ENCODE data around the gene KDM2A.
A peak's percentile ranks its signal among the peaks of the same experiment; 100 is the strongest.

KDM2A gene

GRCh38 chr11:67082071-67082791 lies 36.8 kb upstream of the KDM2A start:
- peak; percentile 39 for DNase-seq (ENCODE audit: low read depth)
- TF ChIP-seq, protein P1, sequence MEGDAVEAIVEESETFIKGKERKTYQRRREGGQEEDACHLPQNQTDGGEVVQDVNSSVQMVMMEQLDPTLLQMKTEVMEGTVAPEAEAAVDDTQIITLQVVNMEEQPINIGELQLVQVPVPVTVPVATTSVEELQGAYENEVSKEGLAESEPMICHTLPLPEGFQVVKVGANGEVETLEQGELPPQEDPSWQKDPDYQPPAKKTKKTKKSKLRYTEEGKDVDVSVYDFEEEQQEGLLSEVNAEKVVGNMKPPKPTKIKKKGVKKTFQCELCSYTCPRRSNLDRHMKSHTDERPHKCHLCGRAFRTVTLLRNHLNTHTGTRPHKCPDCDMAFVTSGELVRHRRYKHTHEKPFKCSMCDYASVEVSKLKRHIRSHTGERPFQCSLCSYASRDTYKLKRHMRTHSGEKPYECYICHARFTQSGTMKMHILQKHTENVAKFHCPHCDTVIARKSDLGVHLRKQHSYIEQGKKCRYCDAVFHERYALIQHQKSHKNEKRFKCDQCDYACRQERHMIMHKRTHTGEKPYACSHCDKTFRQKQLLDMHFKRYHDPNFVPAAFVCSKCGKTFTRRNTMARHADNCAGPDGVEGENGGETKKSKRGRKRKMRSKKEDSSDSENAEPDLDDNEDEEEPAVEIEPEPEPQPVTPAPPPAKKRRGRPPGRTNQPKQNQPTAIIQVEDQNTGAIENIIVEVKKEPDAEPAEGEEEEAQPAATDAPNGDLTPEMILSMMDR (IDR thresholded peaks at IDR 0.05; ENCODE audit: insufficient read depth, low read depth, low read length, missing control alignments) = no peak
- H3K4me3 ChIP-seq (ENCODE audit: low read depth, low read length) = no peak overlapping the region

DNA sequence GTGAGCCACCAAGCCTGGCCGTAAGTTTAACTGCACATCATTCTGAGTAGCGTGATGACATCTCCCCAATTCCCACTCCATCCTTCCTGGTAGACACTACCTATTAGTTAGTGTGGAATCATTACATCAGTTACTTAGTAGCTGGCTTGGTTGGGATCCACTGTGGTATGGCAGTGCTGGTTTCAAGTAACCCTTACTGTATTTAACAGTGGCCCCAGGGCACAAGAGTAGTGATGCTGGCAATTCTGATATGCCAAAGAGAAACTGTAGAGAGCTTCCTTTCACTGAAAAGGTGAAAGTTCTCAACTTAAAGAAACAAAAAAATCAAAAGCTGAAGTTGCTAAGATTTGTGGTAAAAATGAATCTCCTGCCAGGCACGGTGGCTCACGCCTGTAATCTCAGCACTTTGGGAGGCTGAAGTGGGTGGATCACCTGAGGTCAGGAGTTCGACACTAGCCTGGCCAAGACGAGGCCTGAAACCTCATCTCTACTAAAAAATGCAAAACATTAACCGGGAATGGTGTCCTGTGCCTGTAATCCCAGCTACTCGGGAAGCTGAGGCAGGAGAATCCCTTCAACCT lies 35.2 kb upstream of the KDM2A start:
- TF ChIP-seq, protein P1 (IDR thresholded peaks at IDR 0.05; ENCODE audit: insufficient read depth, low read depth, low read length, missing control alignments) = no peak
- H3K4me3 ChIP-seq (ENCODE audit: low read depth, low read length) = no peak overlapping the region
- DNase-seq (ENCODE audit: low read depth) = no peak

- DNase-seq (ENCODE audit: low read depth) = no peak
- H3K4me3 ChIP-seq (ENCODE audit: low read depth, low read length) = no peak overlapping the region
- TF ChIP-seq, protein P1 (IDR thresholded peaks at IDR 0.05; ENCODE audit: insufficient read depth, low read depth, low read length, missing control alignments) = no peak
Observed at GRCh38 chr11:67085617-67086016, 33.4 kb upstream of the KDM2A start.

DNA sequence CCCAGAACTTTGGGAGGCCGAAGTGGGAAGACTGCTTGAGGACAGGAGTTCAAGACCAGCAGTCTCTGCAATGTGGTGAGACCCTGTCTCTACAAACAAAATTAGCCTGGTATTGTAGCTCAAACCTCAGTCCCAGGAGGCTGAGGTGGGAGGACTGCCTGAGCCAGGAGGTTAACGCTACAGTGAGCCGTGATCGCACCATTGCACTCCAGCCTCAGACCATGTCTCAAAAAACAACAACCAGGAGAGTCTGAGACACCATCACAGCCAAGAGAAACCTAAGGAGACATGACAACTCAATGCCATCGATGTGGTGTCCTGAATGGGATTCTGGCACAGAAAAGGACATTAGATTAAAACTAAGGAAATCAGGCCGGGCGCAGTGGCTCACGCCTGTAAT lies 28.3 kb upstream of the KDM2A start:
- TF ChIP-seq, protein P1 (IDR thresholded peaks at IDR 0.05; ENCODE audit: insufficient read depth, low read depth, low read length, missing control alignments) = no peak
- DNase-seq (ENCODE audit: low read depth) = no peak
- no peak overlapping the region for H3K4me3 ChIP-seq (ENCODE audit: low read depth, low read length)

GRCh38 chr11:67095214-67095507 lies 23.9 kb upstream of the KDM2A start:
- no peak overlapping the region for H3K4me3 ChIP-seq (ENCODE audit: low read depth, low read length)
- TF ChIP-seq, protein P1 (IDR thresholded peaks at IDR 0.05; ENCODE audit: insufficient read depth, low read depth, low read length, missing control alignments) = no peak
- DNase-seq (ENCODE audit: low read depth) = no peak

DNA sequence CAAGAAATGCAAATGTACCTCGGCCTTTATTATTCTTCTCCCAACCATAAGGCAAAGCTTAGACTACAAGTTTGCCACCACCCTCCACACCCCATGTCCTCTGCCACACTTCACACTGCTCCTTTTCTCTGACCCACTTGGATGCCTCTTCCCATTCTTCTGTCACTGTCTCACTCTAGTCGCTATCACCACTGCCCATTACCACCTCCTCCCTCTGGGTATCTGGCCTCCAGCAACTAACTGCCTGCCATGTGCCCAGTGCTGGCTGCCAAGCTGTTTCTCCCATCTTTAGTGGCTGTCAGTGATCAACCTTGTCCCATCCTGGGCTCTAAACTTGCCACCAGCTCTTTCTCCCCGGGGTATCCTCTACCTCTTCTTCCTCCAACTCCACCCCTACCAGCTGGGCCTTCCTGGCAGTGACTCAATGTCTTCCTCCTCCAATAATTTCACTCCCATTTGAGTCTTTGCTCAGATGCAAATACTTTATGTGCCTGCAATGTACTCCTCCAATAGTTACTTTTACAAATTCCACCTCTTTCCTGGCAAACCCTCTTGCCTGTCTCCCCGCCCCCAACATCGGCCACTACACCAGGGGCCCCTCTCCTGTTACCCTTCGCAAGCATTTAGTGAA lies 20.1 kb upstream of the KDM2A start:
- TF ChIP-seq, protein P1 (IDR thresholded peaks at IDR 0.05; ENCODE audit: insufficient read depth, low read depth, low read length, missing control alignments) = no peak
- DNase-seq (ENCODE audit: low read depth) = no peak
- no peak overlapping the region for H3K4me3 ChIP-seq (ENCODE audit: low read depth, low read length)
